HCEC 1CT (cell line): Measurements from ENCODE around the gene ATP6V0D1.
"Not testable (repeated sequence)": the region's sequence is repeated elsewhere in the genome, so short reads cannot be mapped to it uniquely, and the experiment has no call there.

ENCODE experiments used
- DNase-seq: peaks from one replicate; pipeline ENCODE4 v3.0.0-alpha.2; 2017

The ATP6V0D1 gene

DNA sequence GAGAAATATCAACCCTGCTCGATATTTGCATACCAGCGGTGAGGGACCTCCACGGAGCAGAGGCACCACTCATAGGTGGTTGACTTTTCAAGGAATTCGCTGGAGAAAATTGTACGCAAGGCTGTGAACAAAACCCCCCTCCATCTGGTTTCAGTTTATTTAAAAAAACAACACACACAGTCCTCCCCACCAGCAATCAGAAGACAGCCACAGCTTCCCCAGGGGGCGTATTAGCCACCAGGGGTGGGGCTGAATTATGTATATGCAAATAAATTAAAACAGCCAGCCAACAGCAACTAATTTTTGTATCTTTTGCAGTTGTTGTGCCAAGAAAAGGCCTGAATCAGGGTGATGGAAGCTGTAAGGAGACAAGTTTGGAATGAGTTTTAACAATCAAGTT is 55.9 kb downstream of the ATP6V0D1 start:
- DNase-seq: no peak

DNA sequence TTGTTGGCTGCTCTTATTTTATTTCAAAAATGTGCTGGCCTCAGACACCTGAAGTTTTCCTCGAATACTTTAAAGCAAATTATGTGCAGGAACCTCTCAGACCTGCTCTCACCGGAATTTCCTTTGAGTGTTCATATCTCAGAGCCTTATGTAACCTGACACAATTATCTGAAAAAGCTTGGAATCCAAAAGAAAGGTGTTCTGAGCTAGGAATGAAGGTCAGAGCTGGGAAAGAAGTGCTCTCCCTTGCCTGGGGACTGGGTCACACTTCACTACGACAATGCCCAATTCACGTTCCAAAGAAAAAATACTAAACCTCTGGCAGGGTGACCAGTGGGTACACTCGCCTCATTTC is 56.7 kb downstream of the ATP6V0D1 start:
- no peak for DNase-seq

DNA sequence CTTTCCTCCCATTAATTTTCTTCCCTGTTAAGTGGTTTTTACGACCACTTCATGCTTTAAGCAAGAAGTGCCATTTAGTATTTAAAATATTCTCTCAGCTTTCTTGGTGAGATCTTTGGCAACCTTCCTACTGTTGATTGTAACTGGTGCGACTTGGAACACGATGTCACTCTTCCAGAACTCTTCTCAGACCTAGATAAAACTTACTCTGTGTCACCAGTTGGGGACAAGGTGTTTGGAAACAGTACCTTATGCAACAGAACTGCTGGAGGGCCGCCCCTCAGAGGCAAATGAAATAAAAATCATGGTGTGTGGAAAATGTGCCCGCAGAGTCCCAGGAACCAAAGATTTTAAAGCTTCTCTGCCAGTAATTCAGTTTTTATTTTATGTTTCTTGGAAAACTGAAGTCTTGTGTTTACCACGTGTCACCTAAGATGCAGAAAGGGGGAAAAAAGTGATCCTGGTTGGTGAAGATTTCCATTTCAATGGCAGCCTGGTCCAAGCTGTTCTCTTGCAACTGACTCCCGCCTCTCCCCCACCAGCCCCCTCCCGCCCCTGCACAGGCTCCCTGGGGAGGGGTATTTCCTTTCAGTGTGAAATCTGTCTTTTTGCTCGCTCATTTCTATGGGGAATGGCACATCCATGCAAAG is 57.2 kb downstream of the ATP6V0D1 start:
- no peak for DNase-seq

DNA sequence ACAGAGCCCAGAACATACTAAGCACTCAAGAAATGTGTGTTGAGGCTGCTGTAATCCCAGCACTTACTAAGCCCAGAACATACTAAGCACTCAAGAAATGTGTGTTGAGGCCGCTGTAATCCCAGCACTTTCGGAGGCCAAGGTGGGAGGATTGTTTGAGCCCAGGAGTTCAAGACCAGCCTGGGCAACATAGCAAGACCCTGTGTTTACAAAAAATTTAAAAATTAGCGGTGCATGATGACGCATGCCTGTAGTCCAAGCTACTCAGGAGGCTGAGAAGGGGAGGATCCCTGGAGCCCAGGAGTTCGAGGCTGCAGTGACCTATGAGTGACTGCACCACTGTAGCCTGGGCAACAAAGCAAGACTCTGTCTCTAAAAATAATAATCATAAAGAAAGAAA is 57.9 kb downstream of the ATP6V0D1 start:
- no peak for DNase-seq

DNA sequence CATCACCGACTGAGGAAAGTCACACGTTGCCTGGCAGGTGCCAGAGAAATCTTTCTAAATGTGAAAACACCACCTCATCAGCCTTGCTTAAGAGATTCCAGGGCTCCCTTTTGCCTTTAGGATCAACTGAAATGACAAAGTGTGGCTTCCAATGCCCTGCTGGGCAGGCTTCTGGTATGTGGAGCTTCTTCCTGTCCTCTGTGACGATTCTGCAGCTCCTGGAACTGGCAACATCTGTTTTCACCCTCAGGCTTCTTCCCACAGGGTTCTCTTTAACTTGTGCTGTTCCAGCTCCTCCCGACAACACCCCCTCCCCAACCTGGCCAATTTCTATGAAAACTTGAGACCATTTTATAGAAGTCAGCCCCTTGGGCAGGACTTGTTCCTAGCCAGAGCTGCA is 59.9 kb downstream of the ATP6V0D1 start:
- DNase-seq: no peak

DNA sequence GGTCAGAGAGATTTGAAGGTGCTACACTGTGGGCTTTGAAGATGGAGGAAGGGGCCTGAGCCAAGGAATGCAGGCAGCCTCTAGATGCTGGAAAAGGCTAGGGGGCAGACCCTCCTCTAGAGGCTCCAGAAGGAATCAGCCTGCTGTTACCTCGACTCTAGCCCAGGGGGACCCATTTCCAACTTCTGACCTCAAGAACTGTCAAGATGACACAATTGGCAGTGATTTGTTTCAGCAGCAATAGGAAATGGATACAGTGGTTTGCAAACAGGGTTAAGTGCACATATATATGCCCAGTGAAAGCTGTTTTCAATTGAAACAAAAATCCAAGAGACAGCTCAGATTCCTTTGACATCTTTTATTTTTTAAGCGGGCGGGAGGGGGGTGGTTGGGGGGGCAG is 61.0 kb downstream of the ATP6V0D1 start:
- DNase-seq: no peak

DNA sequence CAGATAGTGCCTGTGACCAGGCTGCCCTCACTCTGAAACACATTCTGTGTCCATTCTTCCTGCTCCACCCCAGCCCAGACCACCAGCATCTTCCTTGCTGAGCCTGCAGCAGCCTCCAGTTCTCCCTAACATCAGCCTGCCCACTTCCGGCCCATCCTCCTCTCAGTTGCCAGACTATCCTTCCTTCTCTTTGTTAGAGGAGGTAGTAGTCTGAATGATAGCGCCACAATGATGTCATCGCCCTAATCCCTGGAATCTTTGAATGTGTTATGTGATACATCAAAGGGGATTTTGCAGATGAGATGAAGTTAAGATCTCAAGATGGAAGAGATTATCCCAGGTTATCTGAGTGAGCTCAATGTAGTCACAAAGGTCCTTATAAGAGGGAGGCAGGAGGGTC is 61.5 kb downstream of the ATP6V0D1 start:
- DNase-seq: no peak

DNA sequence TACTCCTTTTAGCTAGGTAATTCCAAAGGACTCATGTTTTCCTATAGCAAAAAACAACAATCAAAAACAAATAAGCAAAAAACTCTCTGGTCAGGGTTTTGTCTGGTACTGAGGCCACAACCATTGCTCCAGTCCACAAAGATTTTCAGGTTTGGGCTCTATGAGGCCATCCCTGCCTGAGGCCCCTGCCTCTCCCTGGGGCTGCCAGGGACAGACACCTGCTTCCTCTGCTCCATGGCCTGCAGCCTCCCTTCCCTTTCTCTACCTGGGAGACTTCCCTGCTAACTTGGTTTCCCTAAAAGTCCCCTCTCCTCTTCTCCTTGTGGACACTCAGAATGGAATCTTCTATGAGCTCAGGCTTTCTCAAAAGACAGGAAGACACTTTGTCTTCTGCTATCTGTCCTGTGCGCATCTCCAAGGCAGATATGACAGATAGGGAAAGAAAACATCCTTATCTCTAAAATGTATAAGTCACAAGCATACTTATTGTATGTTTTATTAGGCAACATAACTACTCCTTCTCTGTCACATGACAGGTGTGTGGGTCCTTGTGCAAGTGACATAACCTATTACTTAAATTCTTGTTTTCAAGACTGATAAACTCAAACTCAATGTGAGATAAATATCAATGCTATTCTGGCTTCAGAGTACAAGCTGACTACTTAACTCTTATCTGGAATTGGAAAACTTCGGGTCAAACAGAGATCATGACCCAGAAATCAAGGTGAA is 63.5 kb downstream of the ATP6V0D1 start:
- no peak for DNase-seq

DNA sequence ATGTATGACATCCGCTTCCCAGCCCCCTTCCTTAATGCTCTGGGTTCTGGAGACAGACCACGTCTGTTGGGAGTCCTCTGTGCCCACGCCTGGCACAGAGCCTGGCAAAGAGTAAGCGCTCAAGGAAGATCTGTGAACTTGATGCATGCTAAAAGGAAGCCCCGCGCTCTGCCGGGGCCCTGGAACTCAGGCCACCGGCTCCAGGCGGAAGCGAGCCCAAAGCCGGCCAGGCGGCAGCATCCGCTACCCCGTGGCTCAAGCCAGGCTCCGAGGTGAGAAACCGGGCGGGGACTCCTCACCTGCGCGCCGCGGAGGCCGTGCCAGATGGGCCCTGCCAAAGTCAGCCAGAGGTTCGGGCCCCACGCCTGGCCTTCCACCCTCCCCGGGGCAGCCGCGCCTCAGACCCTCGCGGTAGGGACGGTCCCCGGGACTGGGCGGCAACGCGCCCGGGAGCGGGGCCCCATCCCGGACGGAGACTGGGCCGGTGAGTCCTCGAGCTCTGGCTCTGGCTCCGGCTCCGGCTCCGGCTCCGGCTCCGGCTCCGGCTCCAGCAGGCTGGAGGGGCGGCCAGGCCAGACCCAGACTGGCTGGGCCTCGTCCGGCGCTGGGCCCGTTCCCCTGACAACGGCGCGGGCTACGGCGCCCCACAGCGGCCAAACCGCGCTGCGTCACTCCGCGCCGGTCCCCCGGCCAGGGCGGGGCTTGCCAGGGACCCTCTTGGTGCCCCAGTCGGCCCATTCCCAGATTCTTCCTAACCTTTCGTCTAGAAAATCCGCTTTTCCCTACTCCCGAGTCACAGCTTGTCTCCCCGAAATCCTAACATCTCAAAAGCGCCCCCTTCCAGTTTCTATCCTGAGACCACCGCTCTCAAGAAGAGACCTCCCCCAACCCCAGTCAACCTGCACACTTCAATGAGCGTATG is 64.8 kb downstream of the ATP6V0D1 start, which contains the start of gene ZDHHC1:
TSS of gene ZDHHC1 (minus strand) at position 606 of the 922 bp plus-strand sequence. CDS start 8,702 bp downstream, outside the sequence.
- peak; percentile 52 for DNase-seq

DNA sequence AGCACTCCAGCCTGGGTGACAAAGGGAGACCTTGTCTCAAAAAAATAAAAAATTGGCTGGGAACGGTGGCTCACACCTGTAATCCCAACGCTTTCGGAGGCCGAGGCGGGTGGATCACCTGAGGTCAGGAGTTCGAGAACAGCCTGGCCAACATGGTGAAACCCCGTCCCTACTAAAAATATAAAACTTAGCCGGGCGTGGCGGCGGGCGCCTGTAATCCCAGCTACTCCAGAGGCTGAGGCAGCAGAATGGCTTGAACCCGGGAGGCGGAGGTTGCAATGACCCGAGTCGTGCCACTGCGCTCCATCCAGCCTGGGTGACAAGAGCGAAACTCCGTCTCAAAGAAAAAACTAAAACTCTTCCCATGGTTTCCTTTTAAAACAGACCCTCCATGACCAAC is 65.5 kb downstream of the ATP6V0D1 start:
- DNase-seq: not testable (repeated sequence)

DNA sequence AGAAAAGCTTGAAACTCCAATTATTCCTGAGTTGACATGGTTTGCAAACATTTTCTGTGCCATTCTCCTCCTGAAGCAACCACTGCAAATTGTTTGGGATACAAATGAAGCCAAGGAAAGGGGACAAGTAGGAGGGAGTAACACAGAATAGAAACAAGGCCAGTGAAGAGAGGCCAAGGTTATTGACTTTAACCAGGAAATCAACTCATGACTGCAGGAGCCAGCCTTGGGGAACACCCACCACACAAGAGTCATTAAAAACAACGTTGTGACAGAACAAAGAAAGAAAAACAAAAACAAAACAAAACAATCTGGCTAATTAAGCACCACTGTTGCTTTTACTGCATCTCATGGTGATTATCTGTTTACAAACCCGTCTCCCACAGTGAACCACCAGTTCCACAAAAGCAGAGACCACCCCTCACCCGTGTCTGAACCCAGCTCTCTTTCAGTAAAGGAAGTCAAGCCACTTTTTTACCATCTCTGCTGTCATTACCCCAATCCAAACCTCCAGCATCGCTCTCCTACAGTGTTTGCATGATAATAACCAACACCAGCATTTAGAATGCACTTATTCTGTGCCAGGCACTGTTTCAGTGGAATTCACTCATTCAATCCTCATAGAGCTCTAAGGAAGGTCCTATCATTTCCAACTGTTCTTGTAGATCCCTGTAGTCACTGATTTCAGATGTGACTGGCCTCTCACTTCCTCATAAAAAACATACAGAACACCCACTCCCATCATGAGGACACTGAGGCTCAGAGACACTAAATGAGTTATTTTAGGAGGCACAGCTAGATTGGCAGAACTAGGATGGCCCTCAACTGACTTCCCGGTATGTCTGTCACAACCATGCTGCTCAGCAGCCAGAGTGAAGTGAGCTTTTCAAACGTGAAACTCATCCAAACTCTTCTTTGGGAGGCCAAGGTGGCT is 66.7 kb downstream of the ATP6V0D1 start:
- no peak for DNase-seq

DNA sequence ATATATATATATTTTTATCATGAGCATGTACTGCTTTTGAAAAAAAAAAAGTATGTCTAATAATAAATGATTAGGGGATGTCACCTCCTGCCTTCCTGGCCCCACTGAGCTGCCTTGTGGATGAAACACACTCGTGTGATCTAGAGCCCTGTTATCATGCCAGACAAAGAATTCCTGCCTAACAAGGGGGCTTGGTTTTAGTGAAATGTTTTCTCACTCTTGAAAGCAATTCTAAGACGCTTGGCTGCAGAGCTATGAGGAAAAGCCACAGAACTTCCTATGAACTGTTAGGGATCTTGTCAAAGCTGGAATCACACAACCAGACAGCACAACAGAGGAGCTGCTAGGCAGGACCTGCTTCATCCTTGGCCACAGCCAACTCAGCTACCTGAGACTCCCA is 68.7 kb downstream of the ATP6V0D1 start:
- DNase-seq: no peak

DNA sequence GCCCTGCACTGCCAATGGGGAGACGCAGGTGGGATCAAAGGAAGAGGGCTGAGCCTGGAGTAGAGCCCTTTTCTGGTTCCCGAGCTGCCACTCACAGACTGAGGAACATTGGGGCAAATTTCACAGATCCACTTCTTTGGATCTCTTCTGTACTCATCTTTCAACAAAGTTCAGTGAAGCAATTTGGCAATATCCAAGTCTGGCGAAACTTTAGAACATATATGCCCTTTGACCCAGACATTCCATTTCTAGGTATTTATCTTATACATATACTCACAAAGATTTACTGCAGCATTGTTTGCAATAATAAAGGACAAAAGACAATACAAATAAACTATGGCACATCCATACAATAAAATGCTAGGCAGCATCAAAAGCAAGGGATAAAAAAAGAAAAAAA is 69.6 kb downstream of the ATP6V0D1 start:
- no peak for DNase-seq

DNA sequence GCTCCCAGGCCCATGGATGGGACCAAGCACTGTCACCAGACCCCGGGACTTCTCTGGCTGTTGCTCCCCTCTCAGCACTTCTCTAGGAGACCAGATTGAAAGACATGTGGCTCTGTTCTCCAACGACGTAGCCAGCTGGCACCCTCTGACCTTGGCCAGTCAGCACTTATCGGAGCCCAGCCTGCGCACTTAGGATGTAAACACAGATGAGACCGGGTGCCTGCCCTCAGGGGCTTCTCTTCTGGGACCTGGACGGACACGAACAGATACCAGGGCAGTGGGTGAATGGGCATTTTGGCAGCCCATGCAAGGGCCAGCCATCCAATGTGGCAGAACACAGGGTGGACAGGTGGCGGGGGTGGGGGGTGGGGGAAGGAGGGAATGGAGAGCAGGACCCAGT is 71.3 kb downstream of the ATP6V0D1 start:
- DNase-seq: no peak

DNA sequence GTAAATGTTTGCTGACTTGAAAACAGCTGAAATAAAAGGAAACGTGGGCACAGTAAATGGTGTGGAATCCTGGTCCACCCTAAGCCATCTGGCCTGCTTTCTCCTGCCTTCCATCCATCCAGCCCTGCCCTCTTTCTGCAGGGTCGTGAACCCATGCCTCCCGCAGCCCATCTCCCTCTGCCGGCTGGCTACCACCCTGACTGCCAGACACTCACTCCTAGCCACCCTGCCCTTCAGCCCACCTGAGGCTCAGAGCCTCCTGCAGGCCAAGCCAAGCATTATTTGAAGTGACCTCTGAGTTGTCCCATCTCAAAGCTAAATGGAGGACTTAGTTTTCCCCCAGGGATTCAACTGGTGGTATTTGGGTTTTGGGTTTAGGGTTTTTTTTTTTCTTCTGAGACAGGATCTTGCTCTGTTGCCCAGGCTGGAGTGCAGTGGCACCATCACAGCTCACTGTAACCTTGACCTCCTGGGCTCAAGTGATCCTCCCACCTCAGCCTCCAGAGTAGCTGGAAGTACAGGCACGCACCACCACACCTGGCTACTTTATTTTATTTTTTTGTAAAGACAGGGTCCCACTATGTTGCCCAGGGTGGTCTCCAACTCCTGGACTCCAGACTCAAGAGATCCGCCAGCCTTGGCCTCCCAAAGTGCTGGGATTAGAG is 73.0 kb downstream of the ATP6V0D1 start:
- DNase-seq: no peak

DNA sequence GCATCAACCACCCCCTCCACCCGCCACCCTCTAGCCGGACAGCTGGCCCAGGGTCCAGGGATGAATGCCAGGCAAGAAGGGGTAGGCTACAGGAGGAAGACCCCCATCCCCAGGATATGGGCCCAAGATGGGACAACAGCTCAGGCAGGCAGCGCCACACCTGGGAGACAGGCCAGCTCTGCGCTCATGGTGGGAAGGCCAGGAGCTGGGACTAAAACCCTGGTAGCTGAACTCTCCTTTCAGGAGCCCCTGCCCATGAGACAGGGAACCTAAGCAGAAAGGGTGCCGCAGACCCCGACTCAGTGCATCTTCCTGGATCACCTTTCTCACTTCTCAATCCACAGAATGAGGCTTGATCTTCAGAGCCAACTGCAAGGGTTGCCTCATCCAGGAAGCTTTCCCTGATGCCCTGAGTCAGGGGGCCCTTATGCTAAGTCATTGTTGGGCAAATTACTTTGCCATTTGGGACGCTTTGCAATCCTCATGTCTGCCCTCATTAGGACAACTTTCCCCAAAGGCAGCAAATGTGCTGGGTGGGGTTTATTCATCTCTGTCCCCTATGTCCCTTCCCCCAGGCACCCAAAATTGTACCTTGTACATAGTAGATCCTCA is 73.7 kb downstream of the ATP6V0D1 start:
- DNase-seq: no peak

DNA sequence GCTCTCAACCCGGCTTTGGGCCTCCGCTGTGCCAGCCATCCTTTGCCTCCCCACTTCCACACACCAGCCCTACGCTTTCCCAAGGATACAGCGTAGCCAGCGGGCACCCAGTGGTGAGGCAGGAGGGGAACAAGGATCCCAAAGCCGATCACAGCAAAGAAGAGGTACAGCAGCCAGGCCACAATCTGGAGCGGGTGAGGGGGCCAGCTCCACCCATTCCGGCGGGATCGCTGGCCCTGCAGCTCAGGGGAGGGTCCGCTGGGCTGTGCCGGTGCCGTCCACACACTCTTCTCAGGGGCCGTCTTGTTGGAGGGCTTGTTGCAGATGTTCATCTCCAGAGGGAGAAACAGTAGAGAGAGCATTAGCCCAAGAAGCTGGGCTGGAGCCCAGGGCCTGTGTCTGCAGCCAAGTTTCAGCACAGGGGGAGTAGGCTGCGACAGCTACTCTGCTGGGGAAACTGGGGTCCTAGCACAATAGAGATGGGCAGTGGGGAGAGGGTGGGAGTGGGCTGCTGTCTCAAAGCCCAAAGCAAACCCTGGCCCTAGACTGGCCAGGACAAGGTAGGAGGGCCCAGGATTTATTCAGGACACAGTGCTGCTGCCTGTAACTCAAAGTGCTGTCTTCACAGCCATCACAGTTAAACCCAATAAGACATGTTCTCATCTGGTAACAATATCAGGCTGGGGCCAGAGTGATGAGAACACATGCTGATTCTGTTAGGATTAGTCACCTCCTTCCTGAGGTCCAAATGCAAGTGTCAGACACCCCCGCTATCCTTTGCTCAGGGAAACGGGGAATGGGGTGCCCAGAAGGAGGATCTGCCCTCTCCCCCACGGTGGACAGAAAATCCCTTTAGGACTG is 74.6 kb downstream of the ATP6V0D1 start:
- DNase-seq: peak; percentile 84

DNA sequence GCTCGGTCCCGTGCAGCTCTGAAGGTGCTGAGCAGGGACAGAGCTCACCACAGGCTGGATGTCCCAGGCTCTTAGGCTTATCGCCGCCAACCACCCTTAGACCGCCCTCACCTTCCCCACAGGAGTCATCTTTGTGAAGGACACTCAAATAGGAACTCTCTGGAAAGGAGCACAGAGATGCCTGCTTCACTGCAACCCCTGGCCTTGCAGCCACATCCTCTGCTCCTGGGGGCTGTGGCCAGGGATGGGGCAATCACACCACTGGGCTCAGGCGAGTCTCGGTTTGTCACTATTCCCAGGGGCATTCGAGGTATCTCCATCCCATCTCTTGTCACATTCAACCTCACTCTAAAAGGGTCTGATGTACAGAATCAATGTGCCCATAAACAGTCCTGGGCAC is 75.6 kb downstream of the ATP6V0D1 start:
- no peak for DNase-seq

DNA sequence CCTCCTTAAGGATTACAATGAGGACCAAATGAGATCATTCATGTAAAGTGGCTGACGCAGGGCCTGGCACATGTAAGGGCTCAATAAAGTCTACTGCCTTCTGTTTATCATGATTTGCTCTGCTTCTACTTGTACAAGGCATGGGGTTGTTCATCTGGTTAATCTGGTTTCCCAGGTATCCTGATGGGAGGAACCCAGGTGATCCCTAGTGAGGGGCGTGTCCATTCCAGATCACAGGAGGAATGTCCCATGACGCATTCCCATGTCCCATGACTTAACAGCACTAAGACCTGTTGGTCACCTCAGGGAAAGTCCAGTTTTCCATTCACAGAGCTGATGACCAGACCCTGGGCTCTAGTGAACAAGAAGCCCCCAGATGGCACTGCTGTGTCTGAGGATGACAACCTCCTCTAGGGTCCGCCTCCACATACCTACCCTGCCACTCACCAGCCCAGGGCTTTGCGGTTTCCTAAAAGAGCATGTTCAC is 76.2 kb downstream of the ATP6V0D1 start:
- no peak for DNase-seq

DNA sequence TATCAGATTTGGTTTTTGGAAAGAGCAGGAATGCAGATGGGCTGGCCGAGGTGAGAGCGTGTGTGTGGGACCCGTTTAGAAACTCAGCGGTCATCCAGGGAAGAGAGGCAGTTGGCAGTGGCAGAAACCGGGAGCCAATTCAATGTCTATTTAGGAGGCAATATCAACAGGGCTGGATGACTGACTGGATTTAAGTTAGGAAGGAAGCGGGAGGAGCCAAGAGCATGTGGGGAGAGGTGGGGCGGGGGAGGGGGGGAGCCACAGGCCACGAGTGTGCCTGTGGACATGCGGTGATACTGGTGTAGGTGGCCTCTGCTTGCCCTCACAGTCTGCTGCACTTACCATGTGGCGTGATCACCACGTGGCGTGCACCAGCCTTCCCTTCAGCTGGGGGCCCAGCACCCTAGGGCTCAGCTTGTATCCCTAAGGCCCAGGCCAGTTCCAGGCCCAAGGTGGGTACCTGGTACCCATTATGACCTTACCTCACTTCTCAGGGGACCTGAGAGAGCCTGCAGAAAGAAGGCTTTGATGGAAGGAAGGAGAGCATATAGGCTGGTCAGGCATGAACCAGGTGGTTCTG is 76.9 kb downstream of the ATP6V0D1 start:
- no peak for DNase-seq
